SK-N-DZ (cell line): ENCODE results near the gene XPC.

ENCODE experiments used
- DNase-seq: peaks from one replicate; pipeline ENCODE4 v3.0.0-alpha.2; 2015; ENCODE audit warnings: low spot score

The XPC gene

GRCh38 chr3:14170531-14171159 is 7.8 kb downstream of the XPC start:
- no peak for DNase-seq

GRCh38 chr3:14169871-14170270 is 8.5 kb downstream of the XPC start:
- no peak for DNase-seq

GRCh38 chr3:14169435-14169834 is 9.0 kb downstream of the XPC start:
- DNase-seq: no peak

- DNase-seq: no peak
Measured at GRCh38 chr3:14166877-14167603, 11.4 kb downstream of the XPC start.

- DNase-seq: no peak
Measured at GRCh38 chr3:14162178-14162577, 16.2 kb downstream of the XPC start.

- DNase-seq: no peak
Measured at GRCh38 chr3:14161282-14161681, 17.1 kb downstream of the XPC start.

- no peak for DNase-seq
Measured at GRCh38 chr3:14159426-14159825, 19.0 kb downstream of the XPC start.

GRCh38 chr3:14158370-14158769 is 20.0 kb downstream of the XPC start:
- DNase-seq: no peak

- no peak for DNase-seq
Measured at GRCh38 chr3:14157951-14158350, 20.4 kb downstream of the XPC start.

GRCh38 chr3:14156843-14157561 is 21.4 kb downstream of the XPC start:
- DNase-seq: no peak

- no peak for DNase-seq
Measured at GRCh38 chr3:14156201-14156600, 22.2 kb downstream of the XPC start.

- no peak for DNase-seq
Measured at GRCh38 chr3:14154895-14155440, 23.4 kb downstream of the XPC start.

- no peak for DNase-seq
Measured at GRCh38 chr3:14154276-14154675, 24.1 kb downstream of the XPC start.

GRCh38 chr3:14153663-14154062 is 24.7 kb downstream of the XPC start:
- no peak for DNase-seq

GRCh38 chr3:14152963-14153355 is 25.4 kb downstream of the XPC start:
- DNase-seq: no peak

GRCh38 chr3:14152233-14152962 is 26.0 kb downstream of the XPC start:
- DNase-seq: no peak

GRCh38 chr3:14151471-14152083 is 26.8 kb downstream of the XPC start:
- no peak for DNase-seq

- no peak for DNase-seq
Measured at GRCh38 chr3:14150491-14151230, 27.7 kb downstream of the XPC start.

GRCh38 chr3:14150078-14150477 is 28.3 kb downstream of the XPC start:
- no peak for DNase-seq
